ENCODE data around the gene GMFB. TPM values are rescaled to one million over a fixed set of nuclear protein-coding genes. Genes with fewer than 3 reads are reported as not detected.

Gene GMFB
- total and polyA plus RNA-seq, 2 donors (not counting 3 experiments of a cell fraction or from before 2014, with no cell fraction given) = 10.1 to 52.0 TPM

- H3K27me3 ChIP-seq (ENCODE audit: control insufficient read depth in 2 of 2, insufficient read depth in 2 of 2, low read length in 2 of 2) = peaks cover 25 to 29% of the 10 kb centered on the region in 2 experiments
- peak; percentile 18 for TF ChIP-seq JUN (IDR thresholded peaks at IDR 0.05; ENCODE audit: borderline replicate concordance, insufficient read depth, insufficient read length, low read depth)
- no peak for TF ChIP-seq EZH2 (IDR thresholded peaks at IDR 0.05; ENCODE audit: borderline replicate concordance, low read depth, low read length, severe bottlenecking)
- TF ChIP-seq POLR2A (IDR thresholded peaks at IDR 0.05; ENCODE audit: low read depth, low read length) = no peak
- no peak for TF ChIP-seq GATA2 (IDR thresholded peaks at IDR 0.05; ENCODE audit: insufficient read depth, insufficient read length, low read depth, low read length)
- dilution Hi-C loops (cut with MboI; ENCODE audit: extremely low pct_ligation_motif_present, low sequenced_read_pairs) (no loop called here), intact Hi-C loops (cut with micrococcal nuclease) (no loop called here)
- DNase-seq (ENCODE audit: low read depth, low spot score) = peak; percentile 34
- POLR2A ChIA-PET = no interaction called here
- peaks cover 2% of the 10 kb centered on the region for H3K9me3 ChIP-seq (replicated peaks; ENCODE audit: control insufficient read depth, insufficient read depth, low read length)
- no peaks in the 10 kb centered on the region for H3K36me3 ChIP-seq (ENCODE audit: control insufficient read depth in 2 of 2, extremely low read depth in 1 of 2, insufficient read depth in 2 of 2, low read length in 2 of 2)
- H3K4me2 ChIP-seq (ENCODE audit: insufficient read depth, low read length) = peak overlapping the region; percentile 49
- H3K9me1 ChIP-seq (replicated peaks; ENCODE audit: control insufficient read depth, extremely low read depth, insufficient read depth, low read length) = no peaks in the 10 kb centered on the region
- H3K79me2 ChIP-seq (ENCODE audit: control insufficient read depth, insufficient read depth, low read length) = no peaks in the 10 kb centered on the region
- no peak overlapping the region for H3K4me3 ChIP-seq (replicated peaks in 1 of 3; ENCODE audit: insufficient read depth in 1 of 3, low read depth in 1 of 3, low read length in 3 of 3)
- peak; percentile 76 for FAIRE-seq
- no peak overlapping the region for H3K27ac ChIP-seq (ENCODE audit: insufficient read depth, low read depth, low read length)
- no TSS peak for BruUV-seq (replicated peaks)
- CTCF ChIA-PET = interaction anchor here (1.1 kb wide), 1 partner anchor 18 kb away, joined by 3 read pairs; no protein-coding TSS in a partner anchor
- peaks cover 5% of the 10 kb centered on the region for H3K4me1 ChIP-seq (ENCODE audit: control insufficient read depth, extremely low read depth, insufficient read depth, low read length)
- H3K9ac ChIP-seq (replicated peaks; ENCODE audit: extremely low read depth, insufficient read depth, low read length) = no peak overlapping the region
- H2AFZ ChIP-seq (ENCODE audit: low read depth, low read length) = no peak overlapping the region
- H4K20me1 ChIP-seq (replicated peaks; ENCODE audit: control insufficient read depth, extremely low read depth, insufficient read depth, low read length) = no peaks in the 10 kb centered on the region
These were observed 26.7 kb downstream of the GMFB start for GRCh38 chr14:54462048-54462447.

- Histone ChIP-seq H3K27me3 (ENCODE audit: control insufficient read depth in 2 of 2, insufficient read depth in 2 of 2, low read length in 2 of 2) (peaks cover 14 to 15% of the 10 kb centered on the region in 2 experiments), H3K4me2 (ENCODE audit: insufficient read depth, low read length) (no peak overlapping the region), H3K4me3 (replicated peaks in 1 of 3; ENCODE audit: insufficient read depth in 1 of 3, low read depth in 1 of 3, low read length in 3 of 3) (no peak overlapping the region), H3K27ac (ENCODE audit: insufficient read depth, low read depth, low read length) (no peak overlapping the region), H3K9me3 (replicated peaks; ENCODE audit: control insufficient read depth, insufficient read depth, low read length) (no peaks in the 10 kb centered on the region), H3K9ac (replicated peaks; ENCODE audit: extremely low read depth, insufficient read depth, low read length) (no peak overlapping the region), H2AFZ (ENCODE audit: low read depth, low read length) (no peak overlapping the region), H3K9me1 (replicated peaks; ENCODE audit: control insufficient read depth, extremely low read depth, insufficient read depth, low read length) (no peaks in the 10 kb centered on the region), H3K79me2 (ENCODE audit: control insufficient read depth, insufficient read depth, low read length) (no peaks in the 10 kb centered on the region), H3K4me1 (ENCODE audit: control insufficient read depth, extremely low read depth, insufficient read depth, low read length) (peaks cover 5% of the 10 kb centered on the region), H3K36me3 (ENCODE audit: control insufficient read depth in 2 of 2, extremely low read depth in 1 of 2, insufficient read depth in 2 of 2, low read length in 2 of 2) (no peaks in the 10 kb centered on the region), H4K20me1 (replicated peaks; ENCODE audit: control insufficient read depth, extremely low read depth, insufficient read depth, low read length) (no peaks in the 10 kb centered on the region)
- no peak for TF ChIP-seq EZH2 (IDR thresholded peaks at IDR 0.05; ENCODE audit: borderline replicate concordance, low read depth, low read length, severe bottlenecking)
- TF ChIP-seq MYC (IDR thresholded peaks at IDR 0.05; ENCODE audit: low read depth, low read length) = no peak
- TF ChIP-seq POLR2A (IDR thresholded peaks at IDR 0.05; ENCODE audit: low read depth, low read length) = no peak
- no peak for TF ChIP-seq CTCF (IDR thresholded peaks at IDR 0.05; ENCODE audit: extremely low read depth in 1 of 2, insufficient read depth in 1 of 2, low read depth in 1 of 2, low read length in 2 of 2)
- no peak for TF ChIP-seq POLR2AphosphoS5 (IDR thresholded peaks at IDR 0.05; ENCODE audit: insufficient read depth, low read depth, low read length)
- no peak for TF ChIP-seq JUN (IDR thresholded peaks at IDR 0.05; ENCODE audit: borderline replicate concordance, insufficient read depth, insufficient read length, low read depth)
- TF ChIP-seq GATA2 (IDR thresholded peaks at IDR 0.05; ENCODE audit: insufficient read depth, insufficient read length, low read depth, low read length) = no peak
- TF ChIP-seq, protein P1, sequence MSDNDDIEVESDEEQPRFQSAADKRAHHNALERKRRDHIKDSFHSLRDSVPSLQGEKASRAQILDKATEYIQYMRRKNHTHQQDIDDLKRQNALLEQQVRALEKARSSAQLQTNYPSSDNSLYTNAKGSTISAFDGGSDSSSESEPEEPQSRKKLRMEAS (IDR thresholded peaks at IDR 0.05; ENCODE audit: insufficient read depth, insufficient read length) = no peak
- TF ChIP-seq FOS (IDR thresholded peaks at IDR 0.05; ENCODE audit: borderline replicate concordance, insufficient read depth, low read length) = no peak
- no peak for FAIRE-seq
- ChIA-PET CTCF (no interaction called here), POLR2A (no interaction called here)
- no peak for DNase-seq (ENCODE audit: low read depth, low spot score)
- dilution Hi-C loops (cut with MboI; ENCODE audit: extremely low pct_ligation_motif_present, low sequenced_read_pairs) (no loop called here), intact Hi-C loops (cut with micrococcal nuclease) (no loop called here)
- BruUV-seq (replicated peaks) = no TSS peak
These were observed 29.7 kb downstream of the GMFB start for GRCh38 chr14:54459106-54459505.
